Astrocyte of the cerebellum (primary cell): Measurements from ENCODE around the gene GUK1.
A peak's percentile ranks its signal among the peaks of the same experiment; 100 is the strongest.

Experiments
- DNase-seq: peaks from one replicate; pipeline ENCODE4 v3.0.0-alpha.2; 2011; ENCODE audit warnings: low read depth
- H3K4me3 ChIP-seq: 2 replicates; pipeline ENCODE4 v1.5.1; 2011; ENCODE audit warnings: mild to moderate bottlenecking, low read depth, low read length, moderate library complexity
- CTCF ChIP-seq: IDR thresholded peaks from 2 replicates; pipeline ENCODE4 v1.5.1; 2012; ENCODE audit warnings: low read length, low read depth, moderate library complexity, mild to moderate bottlenecking; ENCODE audit errors: missing control alignments
- in situ Hi-C: cut with HindIII; loops from 2 replicates; pipeline ENCODE4 v1.10.0; 2017; ENCODE audit warnings: low sequenced_read_pairs

GUK1 gene

GRCh38 chr1:228105270-228105995, 34.6 kb upstream of the GUK1 start:
- H3K4me3 ChIP-seq = no peak overlapping the region
- no peak for DNase-seq
- no peak for TF ChIP-seq CTCF
- in situ Hi-C loops = loop anchor here (5.0 kb wide), 1 partner anchor 107 kb away; no protein-coding TSS in a partner anchor

DNA sequence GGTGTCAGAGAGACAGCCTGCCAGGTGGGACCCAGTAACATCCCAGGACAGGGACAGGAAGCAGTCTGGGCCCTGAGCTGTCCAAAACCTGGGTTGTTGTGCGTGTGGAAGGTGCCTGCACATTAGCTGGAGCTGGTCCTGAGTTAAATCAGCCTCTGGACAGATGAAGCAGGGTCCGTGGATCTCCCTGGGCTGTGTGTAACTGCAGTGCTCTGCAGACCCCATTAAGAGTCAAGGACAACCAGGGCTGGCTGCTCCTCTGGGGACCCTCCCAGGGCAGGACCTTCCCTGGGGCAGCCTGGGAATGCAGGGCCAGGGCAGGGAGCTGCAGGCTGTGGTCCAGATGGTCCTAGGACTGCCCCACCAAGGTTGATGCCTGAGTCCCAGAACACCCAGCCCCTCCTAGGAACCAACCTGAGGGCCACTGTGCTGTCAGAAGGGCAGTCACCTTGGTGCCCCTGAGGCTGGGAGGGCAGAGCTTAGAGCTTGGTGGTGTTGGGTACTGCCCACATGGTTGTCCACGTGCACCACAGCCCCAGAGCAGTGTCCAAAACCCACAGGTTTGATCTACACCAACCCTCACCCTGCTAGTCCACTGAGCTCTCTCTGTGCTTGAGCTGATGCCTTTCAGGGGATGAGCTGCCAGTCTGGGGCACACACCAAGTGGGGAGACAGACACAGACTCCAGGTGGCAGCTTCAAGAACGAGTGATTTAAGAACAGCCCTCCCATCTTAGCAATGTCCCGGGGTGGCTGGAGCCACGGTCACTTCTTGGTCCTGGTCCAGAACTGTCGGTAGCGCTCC, 33.9 kb upstream of the GUK1 start:
- no peak for TF ChIP-seq CTCF
- in situ Hi-C loops = loop anchor here (5.0 kb wide), 1 partner anchor 106 kb away; no protein-coding TSS in a partner anchor
- DNase-seq = no peak
- no peak overlapping the region for H3K4me3 ChIP-seq

- in situ Hi-C loops = loop anchor here (5.0 kb wide), 1 partner anchor 106 kb away; no protein-coding TSS in a partner anchor
- no peak overlapping the region for H3K4me3 ChIP-seq
Observed at GRCh38 chr1:228106800-228107054, 33.4 kb upstream of the GUK1 start.

GRCh38 chr1:228107636-228108035, 32.4 kb upstream of the GUK1 start:
- no peak overlapping the region for H3K4me3 ChIP-seq
- no peak for TF ChIP-seq CTCF
- DNase-seq = no peak
- in situ Hi-C loops = loop anchor here (5.0 kb wide), 1 partner anchor 105 kb away; no protein-coding TSS in a partner anchor

More at GRCh38 chr1:228106800-228107054, 33.4 kb upstream of the GUK1 start:
- no peak for DNase-seq
- no peak for TF ChIP-seq CTCF

- DNase-seq = no peak
- in situ Hi-C loops = loop anchor here (5.0 kb wide), 1 partner anchor 104 kb away; no protein-coding TSS in a partner anchor
- H3K4me3 ChIP-seq = peak overlapping the region; percentile 84
- no peak for TF ChIP-seq CTCF
Observed at GRCh38 chr1:228108055-228108690, 31.9 kb upstream of the GUK1 start.

- no peak for TF ChIP-seq CTCF
- in situ Hi-C loops = loop anchor here (5.0 kb wide), 1 partner anchor 104 kb away; no protein-coding TSS in a partner anchor
- H3K4me3 ChIP-seq = peak overlapping the region; percentile 84
- DNase-seq = no peak
Observed at GRCh38 chr1:228108742-228109072, 31.4 kb upstream of the GUK1 start.
